ENCODE measurements around the gene SLC39A11.
A peak's percentile ranks its signal among the peaks of the same experiment; 100 is the strongest.
"Not testable (repeated sequence)": the region's sequence is repeated elsewhere in the genome, so short reads cannot be mapped to it uniquely, and the experiment has no call there.

The SLC39A11 gene

DNA sequence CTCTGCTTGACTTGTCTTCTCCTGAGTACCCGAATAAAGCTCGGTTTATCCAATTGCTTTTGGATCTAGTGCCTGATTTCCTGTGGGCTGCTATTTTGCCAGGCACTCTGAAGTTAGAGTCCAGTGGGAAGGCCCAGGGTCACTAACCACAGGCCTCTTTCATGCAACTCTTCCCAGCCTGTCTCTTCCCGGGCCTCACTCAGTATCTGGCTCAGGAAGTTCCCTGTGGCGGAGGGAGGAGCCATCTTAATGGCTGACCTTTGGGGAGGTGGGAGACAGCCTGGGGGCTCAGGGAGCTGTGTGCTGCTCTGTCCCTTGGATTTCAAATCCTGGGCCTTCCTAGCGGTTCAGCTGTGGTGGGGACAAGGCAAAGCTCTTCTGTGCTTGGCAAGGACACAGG, 328.5 kb downstream of the SLC39A11 start:
- DNase-seq = no peak

DNA sequence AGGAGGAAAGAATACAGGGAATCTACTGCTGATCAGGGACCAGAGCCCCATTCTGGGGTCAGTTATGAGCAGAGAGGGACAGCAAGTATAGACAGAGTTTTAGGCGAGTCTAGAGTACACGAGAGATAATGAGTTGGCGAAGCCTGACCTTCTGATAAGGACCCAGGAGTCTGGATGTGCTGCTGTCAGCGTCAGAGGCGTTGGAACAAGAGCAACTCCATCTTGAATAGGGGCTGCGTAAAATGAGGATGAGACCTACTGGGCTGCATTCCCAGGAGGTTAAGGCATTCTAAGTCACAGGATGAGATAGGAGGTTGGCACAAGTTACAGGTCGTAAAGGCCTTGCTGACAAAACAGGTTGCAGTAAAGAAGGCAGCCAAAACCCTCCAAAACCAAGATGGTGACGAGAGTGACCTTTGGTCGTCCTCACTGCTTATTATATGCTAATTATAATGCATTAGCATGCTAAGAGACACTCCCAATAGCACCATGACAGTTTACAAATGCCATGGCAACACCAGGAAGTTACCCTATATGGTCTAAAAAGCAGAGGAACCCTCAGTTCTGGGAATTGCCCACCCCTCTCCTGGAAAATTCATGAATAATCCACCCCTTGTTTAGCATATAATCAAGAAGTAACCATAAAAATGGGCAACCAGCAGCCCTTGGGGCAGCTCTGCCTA, 330.5 kb downstream of the SLC39A11 start:
- DNase-seq = not testable (repeated sequence)

DNA sequence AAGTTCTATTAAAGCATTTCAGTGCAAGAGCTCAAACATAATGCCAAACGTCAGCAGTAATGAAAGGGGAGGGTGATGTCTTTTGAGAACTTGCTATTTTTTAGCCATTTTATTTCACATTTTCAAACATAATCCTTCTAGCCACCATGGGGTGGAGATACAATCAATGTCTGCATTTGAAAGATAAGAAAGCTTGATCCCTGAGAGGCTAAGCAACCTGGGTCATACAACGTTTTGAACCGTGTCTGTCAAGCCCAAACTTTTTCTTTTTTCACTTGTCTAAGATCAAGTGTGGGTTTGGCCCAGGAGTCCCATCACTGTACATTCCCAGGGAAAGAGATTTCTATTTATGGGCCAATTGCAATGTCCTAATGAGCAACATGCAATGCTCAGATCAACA, 331.1 kb downstream of the SLC39A11 start:
- no peak for DNase-seq

DNA sequence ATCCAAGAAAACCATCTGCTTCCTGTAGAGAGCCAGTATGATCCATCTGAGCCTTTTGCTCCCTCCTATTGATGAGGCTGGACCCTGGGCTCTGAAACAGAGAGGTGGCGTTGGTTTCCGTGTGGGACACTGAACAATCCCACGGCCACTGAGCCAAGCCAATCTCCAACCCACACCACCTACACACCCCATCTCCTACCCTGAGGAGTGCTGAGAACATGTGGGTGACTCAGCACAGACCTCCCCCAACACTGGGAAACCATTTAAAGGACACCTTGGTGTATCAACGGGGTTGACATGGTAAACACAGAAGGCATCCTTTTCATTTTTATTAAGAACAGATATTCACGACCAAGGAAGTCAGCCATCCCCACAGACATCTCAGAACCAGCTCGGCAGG, 332.1 kb downstream of the SLC39A11 start:
- no peak for DNase-seq

DNA sequence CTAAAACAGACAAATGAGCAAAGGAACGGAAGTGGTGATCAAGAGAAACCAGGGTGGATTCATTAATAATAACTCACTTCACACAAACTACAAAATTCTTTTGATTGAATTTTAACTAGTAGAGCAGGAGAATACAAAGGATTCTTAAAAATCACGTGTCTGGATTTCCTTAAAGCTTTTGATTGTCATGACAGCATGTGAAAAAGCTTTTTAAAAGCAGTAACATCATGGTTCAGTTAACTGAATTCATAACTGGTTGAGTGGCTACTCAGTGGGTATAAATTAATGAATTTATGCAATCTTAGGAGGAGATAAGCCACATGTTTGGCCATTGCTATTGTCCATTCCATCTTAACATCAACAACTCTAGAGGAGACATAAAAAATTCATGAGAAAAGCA, 333.2 kb downstream of the SLC39A11 start:
- no peak for DNase-seq

DNA sequence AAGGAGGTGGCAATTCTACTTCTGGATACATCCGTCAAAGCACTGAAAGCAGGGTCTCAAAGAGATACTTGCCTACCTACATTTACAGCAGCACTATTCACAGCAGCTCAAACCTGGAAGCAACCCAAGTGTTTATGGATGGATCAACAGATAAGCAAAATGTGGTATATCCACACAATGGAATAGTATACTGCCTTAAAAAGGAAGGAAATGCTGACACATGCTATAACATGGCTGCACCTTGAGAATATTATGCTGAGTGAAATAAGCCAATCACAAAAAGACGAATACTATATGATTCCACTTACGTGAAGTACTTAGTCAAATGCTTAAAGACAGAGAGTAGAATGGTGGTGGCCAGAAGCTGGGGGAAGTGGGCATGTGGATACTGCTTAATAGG, 336.2 kb downstream of the SLC39A11 start:
- no peak for DNase-seq

DNA sequence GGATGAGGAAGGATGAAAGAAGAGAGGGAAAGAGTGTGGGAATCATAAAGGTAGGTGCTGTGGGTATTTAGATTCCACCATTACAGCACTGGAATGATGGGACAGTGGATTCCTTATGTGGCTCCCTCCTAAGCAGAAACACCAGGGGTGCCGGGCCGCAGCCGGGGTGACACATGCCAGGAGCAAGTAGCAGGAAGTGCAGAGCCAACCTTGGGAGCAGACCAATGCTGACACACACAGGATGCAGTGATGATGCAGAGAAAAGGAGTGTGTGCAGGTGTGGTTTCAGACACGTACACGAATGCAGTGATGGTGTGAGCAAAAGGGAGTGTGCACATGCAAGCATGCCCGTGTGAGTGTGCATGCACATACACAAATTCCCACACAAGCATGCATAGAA, 338.0 kb downstream of the SLC39A11 start:
- DNase-seq = no peak

DNA sequence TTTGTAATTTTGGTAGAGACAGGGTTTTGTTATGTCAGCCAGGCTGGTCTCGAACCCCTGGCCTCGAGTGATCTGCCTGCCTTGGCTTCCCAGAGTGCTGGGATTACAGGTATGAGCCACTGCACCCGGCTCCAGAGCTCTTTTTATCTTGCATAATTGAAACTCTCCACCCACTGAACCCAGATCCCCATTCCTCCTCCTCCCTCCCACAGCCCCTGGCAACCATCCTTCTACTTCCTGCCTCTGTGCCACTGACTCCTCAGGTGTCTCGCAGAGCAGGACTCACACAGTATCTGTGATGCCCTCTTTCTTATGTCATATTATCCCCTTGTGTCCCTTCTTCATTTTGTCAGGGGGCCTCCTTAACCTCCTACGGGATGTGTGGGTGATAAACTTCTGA, 340.7 kb downstream of the SLC39A11 start:
- peak in 29 of 56 donors; percentile 0 to 71 (median 21) for DNase-seq

DNA sequence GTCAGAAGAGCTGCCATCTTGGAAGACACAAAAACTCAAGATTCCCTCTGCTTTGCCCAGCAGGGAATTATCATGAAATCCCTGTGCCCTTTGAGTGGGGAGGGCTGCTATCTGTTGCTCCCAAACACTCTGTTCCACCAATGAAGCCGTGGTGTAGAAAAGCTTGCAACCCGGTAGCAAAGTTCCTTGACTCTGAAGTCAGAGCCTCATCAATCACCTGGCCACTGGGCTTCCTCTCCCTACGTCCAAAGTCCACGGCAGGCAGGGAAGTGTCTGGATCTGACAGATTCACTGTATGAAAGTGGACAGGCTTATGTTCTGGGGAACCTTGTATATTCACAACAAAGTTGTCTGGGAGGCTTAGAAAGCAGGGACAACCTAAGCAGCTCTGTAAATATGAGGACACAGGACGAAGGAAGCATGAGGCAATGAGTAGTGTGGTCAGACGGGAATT, 343.3 kb downstream of the SLC39A11 start:
- no peak for DNase-seq

DNA sequence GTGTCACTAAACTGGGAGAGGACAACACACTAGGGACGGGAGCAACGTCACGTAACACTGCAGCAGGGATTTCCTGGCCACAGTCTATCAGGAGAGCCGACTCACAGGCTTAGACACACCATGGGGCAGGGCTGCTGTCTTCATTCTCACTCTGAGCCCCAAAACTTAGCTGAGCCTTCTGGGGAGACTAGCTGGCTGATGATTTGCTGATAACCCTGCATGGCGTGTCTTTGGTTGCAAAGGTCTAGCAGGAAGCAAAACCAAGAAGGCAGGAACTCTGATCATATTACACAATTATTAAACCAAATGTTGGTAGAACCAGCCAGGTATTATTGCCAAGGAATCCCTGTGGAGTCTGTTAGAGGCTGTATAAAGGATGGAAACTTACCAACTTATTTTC, 345.0 kb downstream of the SLC39A11 start:
- no peak for DNase-seq

DNA sequence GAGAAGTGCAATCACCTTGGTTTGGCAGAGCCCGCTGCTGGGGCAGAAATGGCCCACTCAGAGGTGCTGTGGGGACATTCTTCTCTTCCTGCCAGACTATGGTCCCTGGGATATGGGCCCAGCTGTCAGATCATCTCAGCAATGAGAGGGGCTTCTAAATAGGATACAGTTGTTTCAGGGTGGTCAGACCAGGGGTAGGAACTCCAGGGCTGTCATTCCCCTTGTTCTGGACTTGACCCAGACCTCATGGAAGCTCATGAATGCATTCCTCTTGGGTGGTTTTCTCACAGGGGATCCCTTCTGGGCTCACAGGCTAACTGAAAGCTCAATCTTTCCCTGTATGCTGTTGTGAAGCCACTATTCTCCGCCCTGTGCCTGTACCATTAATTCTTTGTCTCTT, 347.2 kb downstream of the SLC39A11 start:
- DNase-seq = no peak

DNA sequence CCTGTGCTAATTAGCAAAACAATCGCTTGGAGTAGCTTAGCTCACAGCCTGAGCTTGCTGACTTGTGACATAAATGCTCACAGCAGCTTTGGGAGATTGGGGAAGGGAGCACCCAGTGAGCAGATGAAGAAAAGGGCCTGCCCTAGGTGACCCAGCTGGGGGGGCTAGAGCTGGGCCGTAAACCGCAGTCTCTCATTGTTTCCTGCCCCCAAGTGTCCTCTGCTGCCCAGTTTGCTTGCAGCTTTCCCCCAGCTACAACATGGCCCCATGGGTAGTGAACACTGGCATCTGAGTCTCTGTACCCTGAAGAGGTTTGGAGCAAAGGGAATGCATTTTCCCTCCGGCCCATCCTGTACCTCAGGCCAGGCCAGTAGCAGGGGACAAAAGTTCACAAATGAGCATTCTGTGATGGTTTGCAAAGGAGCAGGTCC, 349.4 kb downstream of the SLC39A11 start:
- no peak for DNase-seq

DNA sequence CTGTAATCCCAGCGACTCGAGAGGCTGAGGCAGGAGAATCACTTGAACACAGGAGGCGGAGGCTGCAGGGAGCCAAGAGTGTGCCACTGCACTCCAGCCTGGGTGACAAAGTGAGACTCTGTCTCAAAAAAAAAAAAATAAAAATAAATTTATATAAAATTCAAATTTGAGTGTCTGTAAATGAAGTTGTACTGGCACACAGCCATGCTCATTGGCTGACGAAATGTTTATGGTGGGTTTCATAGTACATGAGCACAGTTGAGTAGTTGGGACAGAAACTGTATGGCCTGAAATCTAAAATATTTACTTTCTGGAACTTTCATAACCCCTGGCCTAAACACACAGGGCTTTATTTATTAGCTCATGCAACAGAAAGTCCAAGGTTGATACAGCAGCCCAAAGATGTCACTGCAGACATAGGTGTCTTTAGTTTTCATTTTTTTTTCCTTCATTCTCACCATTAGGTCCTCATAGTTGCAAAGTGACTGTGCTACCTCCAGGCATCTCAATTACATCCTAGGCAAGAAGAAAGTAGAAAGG, 355.3 kb downstream of the SLC39A11 start:
- no peak for DNase-seq

DNA sequence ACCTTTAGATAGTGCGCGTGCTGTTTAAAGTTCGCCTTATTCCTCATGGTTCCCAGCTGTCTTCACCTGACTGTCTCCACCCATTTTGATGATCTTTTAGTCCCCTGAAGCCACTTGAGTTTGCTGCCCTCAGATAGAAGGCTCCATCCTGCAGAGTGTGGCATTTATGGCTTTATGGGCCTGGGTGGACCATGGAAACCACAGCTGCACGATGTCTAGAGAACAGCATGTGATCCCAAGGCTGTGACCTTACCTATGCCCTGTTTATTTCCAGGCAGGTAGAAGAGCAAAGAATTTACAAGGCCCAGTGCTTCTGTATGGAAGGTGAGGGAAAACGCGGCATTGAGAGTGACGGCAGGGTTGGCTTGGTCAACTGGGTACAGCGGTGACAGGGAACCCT, 356.9 kb downstream of the SLC39A11 start:
- no peak for DNase-seq

DNA sequence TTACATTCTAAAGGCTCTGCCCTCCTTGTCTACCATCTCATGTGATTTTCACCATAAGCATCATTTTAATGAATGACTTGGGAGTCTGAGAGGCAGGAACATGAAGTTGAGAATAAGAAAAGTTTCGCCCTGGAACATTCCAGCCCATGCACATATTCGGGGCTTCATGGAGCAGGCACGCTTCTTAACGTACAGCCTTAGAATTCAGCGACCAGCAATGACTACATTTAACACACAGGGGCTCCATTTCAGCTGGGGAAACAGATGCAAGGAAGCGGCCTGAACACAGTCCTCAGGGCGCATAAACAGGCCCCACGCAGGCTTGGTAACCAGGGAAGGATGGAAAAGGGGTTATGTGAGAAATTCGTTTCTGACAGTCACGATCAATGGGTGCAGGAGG, 357.4 kb downstream of the SLC39A11 start:
- no peak for DNase-seq

DNA sequence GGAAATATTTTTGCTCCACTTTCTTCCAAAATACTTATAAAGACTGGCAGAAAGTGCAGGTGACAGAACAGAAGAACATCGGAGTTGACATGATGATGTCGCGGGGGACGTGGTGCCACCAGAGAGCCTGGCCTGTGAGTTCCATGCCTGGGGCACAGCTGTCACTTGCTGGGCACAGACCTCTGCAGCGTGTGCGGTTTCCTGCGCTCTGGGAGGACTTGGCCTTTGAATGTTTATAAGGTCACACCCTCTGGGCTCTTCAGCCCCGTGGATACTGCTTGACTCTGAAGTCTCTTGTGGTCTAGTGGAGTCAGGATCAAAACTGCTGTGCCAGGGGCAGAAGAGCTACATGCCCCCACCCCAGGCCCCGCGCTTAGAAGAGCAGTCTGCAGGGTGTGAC, 357.9 kb downstream of the SLC39A11 start:
- no peak for DNase-seq

DNA sequence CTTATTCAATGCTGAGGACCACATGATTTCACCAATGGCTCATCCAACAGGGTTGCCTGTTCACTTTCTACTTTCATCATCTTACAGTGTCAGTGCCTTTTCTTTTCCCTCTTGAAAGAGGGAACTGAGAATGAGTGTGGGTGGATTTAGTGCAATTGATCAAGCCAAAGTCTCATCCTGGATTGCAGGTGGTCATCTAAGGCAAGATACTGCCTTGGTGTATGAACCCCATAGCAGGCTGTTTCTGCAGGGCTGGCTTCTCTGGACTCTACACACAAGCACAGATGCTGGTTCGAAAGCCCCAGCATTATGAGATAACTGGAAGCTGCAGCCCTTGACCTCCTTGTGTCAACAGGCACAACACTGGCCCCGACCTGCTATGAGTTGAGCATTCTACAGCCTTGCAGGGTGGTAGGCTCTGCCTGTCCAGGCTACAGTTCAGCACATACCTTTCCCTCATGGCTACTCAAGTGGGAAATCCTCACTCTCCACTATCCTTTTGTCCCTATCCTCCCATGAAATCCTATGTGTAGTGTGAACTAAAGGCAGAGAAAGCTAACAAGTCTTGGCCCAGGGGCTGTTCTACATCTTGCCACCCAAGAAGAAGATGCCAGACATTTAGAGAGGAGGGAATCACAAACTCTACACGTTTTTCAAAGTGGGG, 358.7 kb downstream of the SLC39A11 start:
- DNase-seq = no peak

DNA sequence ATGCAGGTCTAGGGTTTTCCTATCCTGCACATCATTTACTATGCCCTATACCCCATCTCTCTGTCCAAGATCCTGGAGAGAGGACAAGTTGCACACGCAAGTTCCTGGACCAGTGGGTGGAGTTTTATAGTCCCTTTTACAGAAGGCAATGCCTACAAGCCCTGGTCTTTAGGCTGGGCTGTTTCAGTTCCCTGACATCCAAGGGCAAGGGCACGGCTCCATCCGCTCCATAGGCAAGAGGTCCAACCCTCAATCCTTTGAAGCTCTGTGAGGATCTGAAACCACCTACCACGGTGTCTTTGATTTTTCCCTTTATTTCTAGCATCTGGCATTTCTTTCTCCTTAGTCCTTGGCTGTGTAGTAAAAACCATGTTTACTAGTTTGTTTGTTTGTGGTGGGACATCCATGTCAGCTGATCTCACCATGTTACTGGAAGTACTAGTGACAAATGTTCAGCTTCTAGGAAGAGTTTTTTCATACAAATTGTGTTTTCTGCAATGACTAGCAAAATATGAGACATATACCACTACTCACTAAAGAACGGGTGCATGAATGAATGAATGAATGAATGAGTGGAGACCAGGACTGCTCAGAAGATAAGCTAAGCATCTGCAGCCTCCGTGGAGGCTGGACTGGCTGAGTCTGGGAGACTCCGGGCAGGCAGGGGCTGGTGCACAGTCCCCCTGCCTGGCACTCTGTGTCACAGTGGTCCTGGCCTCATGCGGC, 359.4 kb downstream of the SLC39A11 start:
- no peak for DNase-seq

DNA sequence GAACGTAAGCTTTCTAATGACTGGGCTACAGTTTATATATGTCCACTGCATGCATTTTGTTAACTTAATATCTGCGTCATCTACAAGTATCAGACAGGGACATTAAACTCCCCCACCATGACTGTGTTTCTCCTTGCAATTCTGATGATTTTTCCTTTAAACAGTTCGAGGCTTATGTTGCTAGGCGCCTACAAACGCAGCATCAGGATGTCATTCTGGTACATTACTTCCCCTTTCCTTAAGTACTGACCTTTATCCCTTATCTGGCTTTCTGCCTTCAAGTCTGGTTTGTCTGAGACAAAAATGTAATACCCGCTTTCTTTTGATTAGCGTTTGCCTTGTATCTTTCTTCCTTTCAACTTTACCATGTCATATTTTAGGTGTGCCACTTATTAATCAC, 362.4 kb downstream of the SLC39A11 start:
- no peak for DNase-seq

DNA sequence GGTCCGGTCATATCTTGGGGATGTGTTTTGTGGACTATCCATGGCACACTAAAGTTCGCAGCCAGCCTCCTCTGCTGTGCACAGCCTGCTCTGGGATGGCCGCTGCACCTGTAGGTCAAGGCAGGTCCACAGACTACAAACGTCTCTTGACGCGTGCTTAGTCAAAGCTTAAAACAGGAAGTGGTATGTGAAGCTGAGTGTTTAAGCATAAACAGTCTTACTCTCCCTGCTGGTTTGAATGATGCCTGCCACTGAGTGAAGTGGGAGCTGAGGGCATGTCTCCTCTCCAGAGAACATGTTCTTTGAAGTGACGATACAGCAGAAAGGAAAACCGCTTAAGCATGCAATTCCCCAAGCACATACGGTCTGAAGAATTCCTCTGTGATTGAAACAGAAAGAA, 365.6 kb downstream of the SLC39A11 start:
- no peak for DNase-seq

DNA sequence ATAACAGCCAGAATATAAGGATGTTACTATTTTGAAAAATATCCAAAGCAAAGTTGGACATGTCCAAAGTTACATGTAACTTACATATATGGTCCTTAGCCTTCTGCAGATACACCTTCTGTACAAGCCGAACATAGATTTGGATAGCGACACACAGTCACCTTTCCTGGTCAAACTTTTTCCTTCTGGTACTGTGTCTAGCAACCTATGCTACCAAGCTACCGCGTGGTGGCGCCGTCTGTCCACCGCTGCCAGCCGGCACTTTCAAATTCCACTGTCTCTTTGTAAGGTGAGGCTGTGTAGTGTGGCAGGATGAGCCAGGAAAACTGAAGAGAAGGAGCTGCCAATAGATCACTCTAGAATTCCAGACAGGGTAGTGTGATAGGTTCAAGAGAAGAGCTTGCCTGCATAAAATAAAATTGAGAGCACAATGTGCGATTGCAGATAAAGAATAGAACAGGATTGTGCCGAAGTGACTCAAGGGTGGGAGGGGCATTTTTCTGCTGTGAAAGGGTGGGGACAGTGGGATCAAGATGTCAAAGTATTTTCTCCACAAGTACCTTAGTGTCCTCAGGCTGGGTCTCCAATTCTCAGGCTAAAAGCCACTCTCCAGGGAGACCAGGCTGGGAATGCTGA, 366.9 kb downstream of the SLC39A11 start:
- peak in 42 of 56 donors; percentile 6 to 73 (median 31) for DNase-seq

DNA sequence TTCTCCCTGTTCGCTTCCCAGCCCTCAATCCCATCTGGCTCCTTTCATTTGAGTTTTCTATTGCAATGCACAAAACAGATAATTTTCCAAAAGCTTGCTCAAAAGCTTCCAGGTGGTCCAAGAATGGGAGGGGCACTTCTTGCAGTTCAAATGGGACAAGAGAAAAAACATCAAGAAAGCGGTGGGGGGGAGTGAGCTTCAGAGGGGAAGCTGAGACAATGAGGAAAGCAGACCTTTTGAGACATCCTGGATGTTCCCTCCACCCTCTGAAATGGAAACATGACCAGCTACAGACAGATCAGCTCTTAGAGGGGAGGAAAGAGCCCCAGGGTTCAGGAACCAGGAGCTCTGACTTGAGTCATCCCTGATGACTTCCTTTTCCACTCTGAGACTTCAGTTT, 368.2 kb downstream of the SLC39A11 start:
- no peak for DNase-seq
